GM19324 (cell line): ENCODE results near the gene MMP19.

ENCODE experiments used
- ATAC-seq: cut with Tn5 transposase; IDR thresholded peaks from one replicate; pipeline ENCODE4 v1.9.1; 2021; ENCODE audit warnings: mild to moderate bottlenecking, moderate library complexity; ENCODE audit not compliant: unreplicated experiment, low FRiP score

The MMP19 gene

DNA sequence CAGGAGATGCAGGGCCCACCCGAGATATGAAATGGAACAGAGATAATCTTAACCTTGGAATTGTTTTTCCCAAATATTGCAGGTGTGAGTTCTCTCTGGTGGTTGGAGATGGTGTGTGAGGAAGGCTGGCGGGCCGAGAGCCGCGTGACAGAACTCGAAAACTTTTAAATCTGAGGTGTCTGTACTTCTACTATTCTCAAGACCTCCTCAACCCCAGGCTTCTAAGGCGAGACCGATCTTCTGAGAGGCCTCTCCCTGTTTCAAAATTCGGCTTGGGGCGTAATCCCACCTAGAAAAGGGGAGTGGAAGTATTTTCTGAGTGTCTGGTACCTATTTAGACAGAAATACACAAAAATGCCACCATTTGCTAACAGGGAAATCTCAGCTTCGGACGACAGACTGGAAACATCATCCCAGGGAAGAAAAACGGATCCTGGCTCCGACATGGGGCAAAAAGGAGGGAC, 25.8 kb downstream of the MMP19 start:
- ATAC-seq: no peak

- no peak for ATAC-seq
Measured at GRCh38 chr12:55815473-55815872, 27.3 kb downstream of the MMP19 start.

DNA sequence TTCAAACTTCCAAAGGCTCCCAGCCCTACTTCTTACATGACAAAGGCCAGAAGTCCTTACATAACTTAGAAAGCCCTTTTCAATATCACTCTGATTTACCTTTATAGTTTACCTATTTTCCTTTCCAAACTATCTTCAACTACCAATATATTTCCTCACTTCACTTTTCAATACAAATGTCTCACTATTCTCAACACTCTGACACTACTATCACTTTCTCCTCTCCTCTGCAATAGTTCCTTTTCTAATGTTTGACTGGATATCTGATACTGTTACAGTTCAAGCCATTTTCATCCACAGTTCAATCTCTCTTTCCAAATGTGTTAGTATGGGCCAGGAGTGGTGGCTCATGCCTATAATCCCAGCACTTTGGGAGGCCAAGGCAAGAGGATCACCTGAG, 28.5 kb downstream of the MMP19 start:
- ATAC-seq: no peak

DNA sequence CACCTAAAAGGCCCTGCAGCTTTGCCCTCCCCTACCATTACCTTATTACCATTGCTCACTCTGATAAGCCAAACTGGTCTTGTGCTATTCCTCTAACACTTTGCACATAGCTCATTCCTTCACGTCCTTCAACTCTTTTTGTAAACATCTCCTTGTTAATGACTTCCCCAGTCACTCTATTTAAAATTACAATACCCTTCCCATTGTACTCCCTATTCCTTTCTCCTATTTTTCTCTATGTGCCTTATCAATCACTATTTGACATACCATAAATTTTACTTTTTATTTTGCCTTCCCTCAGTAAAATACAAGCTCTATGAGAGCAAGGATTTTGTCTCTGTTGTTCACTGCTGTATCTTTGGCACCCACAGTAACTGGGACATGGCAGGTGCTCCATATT, 30.6 kb downstream of the MMP19 start:
- ATAC-seq: no peak

DNA sequence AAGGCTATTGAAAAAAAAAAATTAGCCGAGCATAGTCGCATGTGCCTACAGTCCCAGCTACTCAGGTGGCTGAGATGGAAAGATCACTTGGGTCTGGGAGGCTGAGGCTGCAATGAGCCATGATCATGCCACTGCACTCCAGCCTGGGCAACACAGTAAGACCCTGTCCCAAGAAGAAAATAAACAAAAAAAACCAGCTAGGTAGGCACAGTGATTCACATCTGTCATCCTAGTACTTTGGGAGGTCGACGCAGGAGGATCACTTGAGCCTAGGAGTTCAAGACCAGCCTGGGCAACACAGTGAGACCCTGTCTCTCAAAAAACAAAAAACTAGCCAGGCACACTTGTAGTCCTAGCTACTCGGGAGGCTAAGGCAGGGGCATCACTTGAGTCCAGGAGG, 33.5 kb downstream of the MMP19 start:
- no peak for ATAC-seq

DNA sequence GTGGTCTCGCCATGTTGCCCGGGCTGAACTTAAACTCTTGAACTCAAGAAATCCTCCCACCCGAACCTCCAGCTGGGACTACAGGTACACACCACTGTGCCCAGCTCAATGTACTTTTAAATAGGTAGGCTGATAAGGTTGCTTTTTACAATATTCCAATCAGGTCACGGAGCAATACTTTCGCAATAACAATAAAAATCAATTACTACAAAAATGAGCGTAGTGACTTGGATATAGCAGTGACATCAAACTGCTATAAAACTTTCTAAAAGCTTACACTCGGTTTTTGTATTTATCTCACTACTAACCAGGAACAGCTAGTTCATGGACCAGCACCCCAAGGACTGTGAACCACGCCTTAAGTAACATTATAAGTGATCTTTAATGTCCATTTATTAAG, 35.8 kb downstream of the MMP19 start:
- ATAC-seq: no peak

DNA sequence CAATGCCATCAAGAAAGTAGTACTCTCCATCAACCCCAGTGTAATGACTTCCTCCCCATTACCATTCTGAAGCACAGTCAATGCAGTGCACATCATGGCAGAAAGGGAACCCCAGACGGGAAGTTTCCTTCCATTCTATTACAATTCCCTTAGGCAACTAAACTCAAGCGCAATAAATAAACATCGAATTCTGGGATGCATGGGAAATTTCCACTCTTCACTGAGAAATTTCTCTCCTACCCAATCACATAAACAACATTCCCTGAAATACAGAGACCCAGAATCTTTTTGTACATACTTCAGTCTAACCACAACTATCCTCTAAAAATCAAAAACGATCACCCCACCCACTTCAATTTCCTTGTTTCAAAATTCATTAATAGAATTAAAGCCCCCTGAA, 45.2 kb downstream of the MMP19 start:
- no peak for ATAC-seq

DNA sequence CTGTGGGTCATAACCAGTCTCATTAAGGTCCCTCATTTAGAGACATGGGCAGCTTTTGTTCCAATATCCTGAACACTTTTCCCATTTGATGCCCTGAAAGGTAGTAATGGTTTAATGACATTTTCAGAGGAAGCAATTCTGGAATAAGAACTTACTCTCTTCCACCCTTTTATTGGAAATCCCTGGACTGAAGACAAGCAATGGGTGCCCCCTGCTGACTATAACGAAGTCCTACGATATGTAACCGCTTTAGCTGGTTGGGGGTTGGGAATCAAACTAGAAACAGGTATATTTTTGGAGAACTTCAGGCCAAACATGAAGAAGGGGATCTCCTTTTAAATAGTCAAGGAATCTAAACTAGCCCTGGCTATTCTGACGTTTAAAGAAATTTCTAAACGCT, 45.7 kb downstream of the MMP19 start:
- no peak for ATAC-seq

GRCh38 chr12:55795950-55796349, 46.8 kb downstream of the MMP19 start:
- no peak for ATAC-seq

DNA sequence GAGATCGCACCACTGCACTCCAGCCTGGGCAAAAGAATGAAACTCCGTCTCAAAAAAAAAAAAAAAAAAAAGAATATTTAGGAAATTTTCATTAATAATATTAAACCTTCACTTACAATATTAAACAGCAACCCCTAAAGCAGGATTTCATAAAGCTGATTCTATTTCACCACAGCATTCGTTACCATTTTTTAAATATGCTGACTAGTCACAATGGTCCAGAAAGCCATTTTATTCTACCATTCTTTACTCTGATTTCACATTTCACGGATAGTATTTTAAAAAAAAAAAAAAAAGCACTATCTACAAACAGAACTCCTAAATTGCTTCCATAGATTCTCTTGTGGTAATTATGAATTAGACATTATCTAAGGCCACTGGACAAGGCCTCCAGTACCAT, 52.8 kb downstream of the MMP19 start:
- no peak for ATAC-seq

GRCh38 chr12:55789171-55789570, 53.6 kb downstream of the MMP19 start:
- ATAC-seq: no peak

DNA sequence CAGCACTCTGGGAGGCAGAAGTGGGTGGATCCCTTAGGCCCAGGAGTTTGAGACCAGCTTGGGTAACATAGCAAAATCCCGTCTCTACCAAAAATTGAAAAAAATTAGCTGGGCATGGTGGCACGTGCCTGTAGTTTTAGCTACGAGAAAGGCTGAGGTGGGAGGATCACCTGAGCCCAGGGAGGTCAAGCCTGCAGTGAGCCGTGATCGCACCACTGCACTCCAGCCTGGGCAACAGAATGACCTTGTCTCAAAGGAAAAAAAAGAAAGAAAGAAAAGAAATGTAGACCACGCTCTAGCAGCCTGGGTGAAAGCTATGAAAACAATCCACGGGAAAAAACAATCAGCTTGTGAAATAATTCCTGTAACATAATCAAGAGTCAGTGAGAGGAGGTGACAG, 54.2 kb downstream of the MMP19 start:
- no peak for ATAC-seq
